Activated CD4-positive, alpha-beta T cell treated with anti-CD3 and anti-CD28 coated beads, Interleukin-2, amount 50 U/mL, for 24 hours (primary cell): Measurements from ENCODE around the gene SNX11.
A peak's percentile ranks its signal among the peaks of the same experiment; 100 is the strongest.
"Not testable (repeated sequence)": the region's sequence is repeated elsewhere in the genome, so short reads cannot be mapped to it uniquely, and the experiment has no call there.

Experiments used
- DNase-seq, 2 donors: peaks; one replicate each; pipeline ENCODE4 v3.0.0-alpha.2; 2020; ENCODE audit warnings: low read depth in 1 of 2, low spot score in 1 of 2

SNX11 gene

DNA sequence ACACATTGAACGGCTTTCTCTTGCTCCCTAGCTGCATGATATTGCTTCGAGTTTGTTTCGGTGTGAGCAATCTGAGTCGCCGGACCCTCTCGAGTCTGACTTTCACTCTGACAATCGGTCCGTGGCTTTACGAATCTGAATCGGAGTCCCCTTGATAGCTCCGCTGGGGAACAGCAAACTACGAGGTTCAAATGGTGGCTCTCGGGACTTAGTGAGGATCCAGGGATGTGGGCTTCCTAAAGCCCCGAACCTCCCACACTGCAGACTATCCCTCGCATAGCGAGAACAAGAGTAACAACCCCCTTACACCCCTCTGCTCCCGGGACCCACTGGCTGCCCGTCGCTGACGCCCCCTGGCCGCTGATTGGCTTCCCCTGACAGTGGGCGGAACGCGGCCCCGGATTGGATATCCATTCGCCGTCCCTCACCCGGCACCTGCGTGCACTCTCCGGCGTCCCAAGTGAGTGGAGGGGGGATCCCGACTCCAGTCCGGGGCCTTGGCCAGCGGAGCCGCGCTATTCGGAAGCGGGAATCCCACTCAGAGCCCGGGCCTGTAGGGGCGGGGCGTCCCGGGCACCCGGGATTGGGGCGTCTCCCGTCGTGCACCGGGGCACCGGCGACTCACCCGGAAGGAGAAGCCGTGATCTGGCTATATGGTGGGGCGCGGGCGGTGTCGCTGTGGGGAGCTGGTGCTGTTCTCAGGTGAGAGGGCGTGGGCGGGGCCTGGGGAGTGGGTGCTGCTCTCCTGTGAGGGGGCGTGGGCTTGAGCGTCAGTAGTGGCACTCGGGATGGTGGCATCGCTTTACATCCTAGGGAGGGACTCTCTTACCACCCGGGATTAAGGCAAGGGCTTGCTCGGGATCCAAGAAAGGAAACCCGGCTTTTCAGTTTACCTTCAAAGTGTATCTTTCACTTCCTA lies at the start of gene SNX11:
SNX11 (plus strand) TSS at position 630 of the 919 bp plus-strand sequence. CDS start 4,278 bp downstream, outside the sequence.
- DNase-seq: peak; percentile 88 to 91

DNA sequence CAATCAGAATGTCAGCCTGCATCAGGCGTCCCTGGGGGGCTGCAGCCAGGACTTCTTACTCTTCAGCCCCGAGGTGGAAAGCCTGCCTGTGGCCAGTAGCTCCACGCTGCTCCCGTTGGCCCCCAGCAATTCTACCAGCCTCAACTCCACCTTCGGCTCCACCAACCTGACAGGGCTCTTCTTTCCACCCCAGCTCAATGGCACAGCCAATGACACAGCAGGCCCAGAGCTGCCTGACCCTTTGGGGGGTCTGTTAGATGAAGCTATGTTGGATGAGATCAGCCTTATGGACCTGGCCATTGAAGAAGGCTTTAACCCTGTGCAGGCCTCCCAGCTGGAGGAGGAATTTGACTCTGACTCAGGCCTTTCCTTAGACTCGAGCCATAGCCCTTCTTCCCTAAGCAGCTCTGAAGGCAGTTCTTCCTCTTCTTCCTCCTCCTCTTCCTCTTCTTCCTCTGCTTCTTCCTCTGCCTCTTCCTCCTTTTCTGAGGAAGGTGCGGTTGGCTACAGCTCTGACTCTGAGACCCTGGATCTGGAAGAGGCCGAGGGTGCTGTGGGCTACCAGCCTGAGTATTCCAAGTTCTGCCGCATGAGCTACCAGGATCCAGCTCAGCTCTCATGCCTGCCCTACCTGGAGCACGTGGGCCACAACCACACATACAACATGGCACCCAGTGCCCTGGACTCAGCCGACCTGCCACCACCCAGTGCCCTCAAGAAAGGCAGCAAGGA lies 49.0 kb upstream of the SNX11 start:
- no peak for DNase-seq

DNA sequence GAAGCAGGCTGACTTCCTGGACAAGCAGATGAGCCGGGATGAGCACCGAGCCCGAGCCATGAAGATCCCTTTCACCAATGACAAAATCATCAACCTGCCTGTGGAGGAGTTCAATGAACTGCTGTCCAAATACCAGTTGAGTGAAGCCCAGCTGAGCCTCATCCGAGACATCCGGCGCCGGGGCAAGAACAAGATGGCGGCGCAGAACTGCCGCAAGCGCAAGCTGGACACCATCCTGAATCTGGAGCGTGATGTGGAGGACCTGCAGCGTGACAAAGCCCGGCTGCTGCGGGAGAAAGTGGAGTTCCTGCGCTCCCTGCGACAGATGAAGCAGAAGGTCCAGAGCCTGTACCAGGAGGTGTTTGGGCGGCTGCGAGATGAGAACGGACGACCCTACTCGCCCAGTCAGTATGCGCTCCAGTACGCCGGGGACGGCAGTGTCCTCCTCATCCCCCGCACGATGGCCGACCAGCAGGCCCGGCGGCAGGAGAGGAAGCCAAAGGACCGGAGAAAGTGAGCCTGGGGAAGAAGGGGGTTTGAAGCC lies 48.4 kb upstream of the SNX11 start:
- DNase-seq: no peak

DNA sequence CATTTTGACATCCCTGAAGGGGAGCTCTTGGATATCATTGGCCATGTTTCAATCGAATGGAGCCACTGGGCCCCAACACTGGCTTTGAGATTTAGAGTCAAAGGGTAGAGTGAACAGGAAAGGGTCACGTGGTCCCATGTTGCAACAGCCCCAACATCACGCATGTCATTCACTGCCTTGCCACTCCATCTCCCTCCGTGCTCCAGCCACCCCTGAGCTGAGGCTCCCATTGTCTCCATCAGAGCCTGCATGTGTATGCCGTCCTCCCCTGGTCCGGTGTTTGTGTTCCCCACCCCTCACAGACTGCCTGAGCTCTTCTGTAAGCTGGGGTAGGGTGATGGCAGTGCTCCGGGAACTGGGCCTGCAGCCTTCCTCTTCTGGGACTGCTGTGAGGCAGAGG lies 47.3 kb upstream of the SNX11 start:
- DNase-seq: no peak

GRCh38 chr17:48062273-48062672 lies 45.3 kb upstream of the SNX11 start:
- DNase-seq: no peak

DNA sequence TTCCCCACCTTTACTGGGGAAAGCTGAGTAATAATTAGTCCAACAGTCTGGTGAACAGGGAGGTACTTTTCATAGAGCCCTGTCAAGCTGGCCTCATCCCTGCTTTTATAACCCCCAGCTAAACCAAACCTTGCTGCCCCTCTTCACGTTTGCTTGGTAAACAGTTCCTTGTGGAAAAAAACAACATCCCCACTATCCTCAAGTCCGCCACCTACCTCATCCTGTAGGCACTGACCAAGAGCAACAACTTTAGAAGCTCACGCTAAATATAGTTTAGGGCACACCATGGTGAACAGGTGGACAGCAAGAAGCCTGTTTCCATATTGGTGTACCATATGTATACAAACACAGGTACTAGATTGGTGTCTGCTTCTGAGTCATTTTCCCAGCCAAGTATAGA lies 42.9 kb upstream of the SNX11 start:
- DNase-seq: no peak

GRCh38 chr17:48066192-48066591 lies 41.4 kb upstream of the SNX11 start:
- no peak for DNase-seq

DNA sequence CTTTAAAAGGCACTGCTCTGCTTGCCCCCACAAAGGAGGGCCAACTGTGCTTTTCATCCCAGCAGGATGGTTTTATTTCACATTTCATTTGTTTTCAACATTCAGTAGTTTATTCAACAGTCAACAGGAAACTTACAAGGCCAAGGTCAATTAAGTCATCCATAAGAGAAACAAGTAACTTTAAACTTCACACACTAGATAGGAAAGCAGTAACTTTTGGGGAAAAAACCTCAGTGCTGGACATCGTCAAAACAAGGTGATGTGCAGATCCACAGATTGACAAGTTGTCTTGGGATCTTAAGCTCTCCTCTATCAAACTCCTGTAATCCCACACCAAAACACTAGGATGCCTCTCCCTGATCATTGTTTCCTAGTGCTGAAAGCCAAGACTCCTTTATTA lies 40.9 kb upstream of the SNX11 start:
- no peak for DNase-seq

- DNase-seq: no peak
These were observed 40.3 kb upstream of the SNX11 start for GRCh38 chr17:48067245-48067644.

GRCh38 chr17:48067808-48068207 lies 39.8 kb upstream of the SNX11 start:
- not testable (repeated sequence) for DNase-seq

- DNase-seq: no peak
These were observed 39.0 kb upstream of the SNX11 start for GRCh38 chr17:48068491-48068961.

DNA sequence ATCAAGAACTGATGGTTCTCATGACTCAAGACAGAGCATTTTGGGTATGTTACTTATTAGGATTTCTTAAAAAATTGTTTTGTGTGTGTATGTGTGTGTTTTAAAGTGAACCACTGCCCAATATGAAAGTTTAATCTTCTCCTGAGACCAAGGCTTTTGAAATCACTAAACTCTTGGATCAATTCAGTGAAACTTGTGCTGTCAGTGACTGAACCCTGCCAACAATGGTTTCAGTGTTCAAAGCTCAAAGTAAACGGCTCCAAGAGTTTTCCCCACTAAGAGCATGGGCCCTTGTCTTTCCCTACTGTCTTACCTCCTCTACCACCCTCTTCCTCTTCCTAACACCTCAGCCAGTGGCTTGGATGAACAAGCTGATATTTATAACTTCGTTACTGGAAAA lies 37.4 kb upstream of the SNX11 start:
- DNase-seq: no peak

DNA sequence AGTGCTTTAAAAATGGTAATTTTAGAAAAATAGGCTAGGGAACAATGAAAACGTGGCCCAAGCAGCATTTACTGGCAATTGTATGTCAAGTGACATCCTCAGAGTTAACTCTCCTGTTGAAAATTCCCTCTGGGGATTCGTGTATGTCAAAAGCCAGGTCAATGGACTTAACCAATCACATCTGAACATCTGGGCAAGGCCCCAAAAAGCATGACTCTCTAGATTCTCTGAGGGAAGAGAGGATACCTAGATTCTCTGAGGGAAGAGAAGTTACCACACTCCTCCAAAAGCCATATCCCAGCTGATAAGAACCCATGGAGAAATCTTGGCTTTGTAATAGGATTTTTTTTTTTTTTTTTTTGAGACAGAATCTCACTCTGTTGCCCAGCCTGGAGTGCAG lies 35.9 kb upstream of the SNX11 start:
- DNase-seq: no peak

DNA sequence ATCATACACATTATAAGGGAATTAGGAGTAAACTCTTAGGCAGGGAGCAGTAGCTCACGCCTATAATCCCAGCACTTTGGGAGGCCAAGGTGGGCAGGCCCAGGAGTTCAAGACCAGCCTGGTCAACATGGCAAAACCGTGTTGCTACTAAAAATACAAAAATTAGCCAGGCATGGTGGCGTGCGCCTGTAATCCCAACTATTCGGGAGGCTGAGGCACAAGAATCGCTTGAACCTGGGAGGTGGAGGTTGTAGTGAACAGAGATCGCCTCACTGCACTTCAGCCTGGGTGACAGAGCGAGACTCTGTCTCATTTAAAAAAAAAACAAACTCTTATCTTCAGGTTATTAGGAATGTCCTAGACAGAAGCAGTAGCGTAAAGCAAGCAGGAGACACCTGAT lies 34.8 kb upstream of the SNX11 start:
- DNase-seq: not testable (repeated sequence)

DNA sequence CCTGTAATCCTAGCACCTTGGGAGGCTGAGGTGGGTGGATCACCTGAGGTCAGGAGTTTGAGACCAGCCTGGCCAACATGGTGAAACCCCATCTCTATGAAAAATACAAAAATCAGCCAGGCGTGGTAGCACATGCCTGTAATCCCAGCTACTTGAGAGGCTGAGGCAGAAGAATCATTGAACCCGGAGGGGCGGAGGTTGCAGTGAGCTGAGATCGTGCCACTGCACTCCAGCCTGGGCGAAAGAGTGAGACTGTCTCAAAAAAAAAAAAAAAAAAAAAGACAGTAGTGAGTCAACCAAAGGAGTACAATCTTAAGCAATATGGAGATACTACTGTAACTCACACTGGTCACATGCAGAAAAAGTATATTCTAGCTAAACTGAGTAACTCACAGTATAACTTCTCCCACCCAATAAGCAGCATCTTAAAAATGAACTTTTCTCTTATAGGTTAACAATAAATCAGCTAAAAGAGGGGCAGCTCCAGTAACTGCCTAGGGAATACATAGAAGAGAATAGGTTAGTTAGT lies 33.9 kb upstream of the SNX11 start:
- DNase-seq: not testable (repeated sequence)

DNA sequence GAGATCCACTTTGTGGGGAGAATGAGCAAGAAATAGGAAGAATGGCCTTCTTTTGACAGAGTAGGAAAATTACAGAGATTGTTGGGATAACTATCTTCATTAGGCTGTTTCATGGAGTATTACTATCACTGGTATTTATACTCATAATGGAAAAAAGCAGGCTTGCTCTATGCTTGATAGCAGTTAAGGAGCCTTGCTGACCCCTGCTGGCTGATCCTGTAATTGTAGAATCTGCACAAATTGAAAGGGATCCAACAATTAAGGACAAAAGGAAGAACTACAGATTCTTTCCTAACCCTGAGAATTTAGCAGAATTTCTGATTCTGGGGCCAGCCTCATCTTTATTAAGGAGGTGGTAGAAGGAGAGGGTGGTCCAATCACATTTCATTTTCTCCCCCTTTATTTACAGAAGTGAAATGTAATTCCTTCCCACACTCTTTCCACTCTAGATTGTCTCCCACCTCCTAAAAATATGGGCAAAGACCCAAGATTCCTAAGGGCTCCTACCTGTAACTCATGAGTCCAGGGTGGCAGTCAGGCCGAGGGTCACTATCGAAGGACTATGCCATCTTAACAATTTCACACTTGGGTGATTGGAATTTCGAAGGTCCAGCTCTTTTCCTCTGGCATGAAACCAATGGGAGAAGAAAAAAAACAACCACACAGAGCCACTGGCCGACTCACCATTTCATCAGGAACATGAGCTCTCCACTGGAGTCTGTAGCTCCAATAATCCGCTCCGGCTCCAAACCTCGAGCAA lies 33.1 kb upstream of the SNX11 start:
- peak; percentile 32 to 60 for DNase-seq

GRCh38 chr17:48077152-48077551 lies 30.4 kb upstream of the SNX11 start:
- not testable (repeated sequence) for DNase-seq

GRCh38 chr17:48081858-48082257 lies 25.7 kb upstream of the SNX11 start:
- DNase-seq: no peak

- no peak for DNase-seq
These were observed 22.6 kb upstream of the SNX11 start for GRCh38 chr17:48084932-48085331.

DNA sequence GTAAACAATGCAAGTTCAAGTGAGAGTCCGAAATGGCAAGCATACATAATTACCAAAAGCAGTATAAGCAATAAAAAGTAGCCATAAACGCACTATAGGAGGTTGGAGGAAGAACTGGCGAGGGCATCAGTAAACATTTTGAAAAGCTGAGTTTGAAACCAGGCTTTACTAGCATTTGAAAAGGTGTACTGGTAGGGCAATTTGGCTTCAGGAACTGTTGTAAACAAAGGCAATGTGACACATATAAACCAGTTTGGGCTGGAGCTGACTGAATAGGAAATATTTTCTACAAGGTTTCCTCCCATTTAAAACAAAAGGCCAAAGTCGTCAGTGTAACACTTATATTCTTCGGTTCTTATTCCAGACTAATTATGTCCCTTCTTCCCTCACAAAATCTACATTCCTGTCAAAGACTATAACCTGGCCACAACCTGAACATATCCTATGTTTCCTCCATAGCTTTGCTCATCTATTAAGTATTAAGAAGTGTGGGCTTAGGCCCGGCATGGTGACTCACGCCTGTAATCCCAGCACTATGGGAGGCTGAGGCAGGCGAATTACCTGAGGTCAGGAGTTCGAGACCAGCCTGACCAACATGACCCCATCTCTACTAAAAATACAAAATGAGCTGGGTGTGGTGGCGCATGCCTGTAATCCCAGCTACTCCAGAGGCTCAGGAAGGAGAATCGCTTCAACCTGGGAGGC lies 14.1 kb upstream of the SNX11 start:
- DNase-seq: no peak
